A204.1 (cell line): Measurements from ENCODE around the gene ANXA1.
"Not testable (repeated sequence)": the region's sequence is repeated elsewhere in the genome, so short reads cannot be mapped to it uniquely, and the experiment has no call there.

Source experiments
- FAIRE-seq: peaks from 2 replicates; lab custom pipeline; 2012; peaks lifted over from hg19 to GRCh38; lab: Jason Lieb, UNC

ANXA1 gene

DNA sequence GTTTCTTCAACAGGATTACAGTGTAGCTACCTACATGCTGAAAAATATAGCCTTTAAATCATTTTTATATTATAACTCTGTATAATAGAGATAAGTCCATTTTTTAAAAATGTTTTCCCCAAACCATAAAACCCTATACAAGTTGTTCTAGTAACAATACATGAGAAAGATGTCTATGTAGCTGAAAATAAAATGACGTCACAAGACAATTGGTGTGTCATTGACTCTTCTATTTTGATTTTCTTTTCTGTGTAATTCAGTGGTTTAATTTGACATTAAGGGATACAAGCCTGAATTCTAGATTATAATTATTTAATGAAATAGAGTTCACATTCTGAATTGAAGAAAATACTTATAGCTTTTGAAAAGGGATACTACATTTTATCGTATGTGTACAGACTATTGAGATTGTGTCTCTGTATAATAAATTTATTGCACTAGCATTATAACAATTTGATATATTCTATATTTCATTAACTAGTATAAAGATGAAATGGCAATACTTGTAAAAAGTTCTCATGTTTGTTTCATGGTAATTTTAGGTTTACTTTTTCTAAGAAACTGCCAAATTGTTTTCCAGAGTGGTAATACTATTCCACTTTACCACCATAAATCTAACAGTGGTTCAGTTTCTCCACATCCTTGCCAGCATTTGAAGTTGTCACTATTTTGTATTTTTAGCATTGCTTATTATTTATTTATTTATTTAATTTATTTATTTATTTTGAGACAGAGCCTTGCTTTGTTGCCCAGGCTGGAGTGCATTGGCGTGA lies 18.7 kb downstream of the ANXA1 start:
- peak; percentile 65 for FAIRE-seq

DNA sequence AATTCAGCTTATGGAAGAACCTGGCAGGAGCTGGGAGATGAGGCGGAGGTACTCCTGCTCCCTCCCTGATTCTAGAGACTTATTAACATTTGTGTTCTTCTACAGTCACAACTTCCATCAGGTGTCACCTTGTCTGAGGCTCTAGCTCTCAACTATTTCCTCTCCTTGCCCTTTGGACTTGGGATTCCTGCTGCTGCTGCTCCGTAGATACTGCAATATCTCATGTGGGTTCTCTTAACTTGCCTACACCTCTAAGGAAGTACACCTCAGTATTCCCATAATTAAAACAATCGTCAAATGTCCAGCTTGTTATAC lies 21.2 kb downstream of the ANXA1 start:
- no peak for FAIRE-seq

DNA sequence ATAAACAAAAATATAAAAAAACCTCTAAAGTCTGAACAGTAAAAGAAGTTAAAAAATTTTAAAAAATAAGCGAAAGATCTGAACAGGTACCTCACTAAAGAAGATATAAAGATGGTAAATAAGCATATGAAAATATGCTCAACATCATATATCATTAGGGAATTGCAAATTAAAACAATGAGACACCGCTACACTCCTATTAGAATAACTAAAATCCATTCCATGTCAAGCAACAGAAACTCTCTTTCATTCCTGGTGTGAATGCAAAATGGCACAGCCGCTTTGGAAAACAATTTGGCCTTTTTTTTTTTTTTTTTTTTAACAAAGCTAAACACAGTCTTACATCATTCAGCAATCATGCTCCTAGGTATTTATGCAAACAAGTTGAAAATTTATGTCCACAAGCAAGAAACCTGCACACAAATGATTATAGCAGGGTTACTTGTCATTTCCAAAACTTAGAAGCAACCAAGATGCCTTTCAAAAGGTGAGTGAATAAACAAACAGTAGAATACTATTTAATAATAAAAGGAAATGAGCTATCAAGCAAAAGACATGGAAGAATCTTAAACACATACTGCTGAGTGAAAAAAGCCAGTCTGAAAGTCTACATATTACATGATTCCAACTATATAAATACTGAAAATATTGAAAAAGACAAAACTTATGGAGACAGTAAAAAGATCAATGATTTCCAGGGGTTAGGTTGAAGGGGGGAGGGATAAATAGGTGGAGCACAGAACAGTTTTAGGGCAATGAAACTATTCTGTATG lies 22.1 kb downstream of the ANXA1 start:
- peak; percentile 78 for FAIRE-seq

DNA sequence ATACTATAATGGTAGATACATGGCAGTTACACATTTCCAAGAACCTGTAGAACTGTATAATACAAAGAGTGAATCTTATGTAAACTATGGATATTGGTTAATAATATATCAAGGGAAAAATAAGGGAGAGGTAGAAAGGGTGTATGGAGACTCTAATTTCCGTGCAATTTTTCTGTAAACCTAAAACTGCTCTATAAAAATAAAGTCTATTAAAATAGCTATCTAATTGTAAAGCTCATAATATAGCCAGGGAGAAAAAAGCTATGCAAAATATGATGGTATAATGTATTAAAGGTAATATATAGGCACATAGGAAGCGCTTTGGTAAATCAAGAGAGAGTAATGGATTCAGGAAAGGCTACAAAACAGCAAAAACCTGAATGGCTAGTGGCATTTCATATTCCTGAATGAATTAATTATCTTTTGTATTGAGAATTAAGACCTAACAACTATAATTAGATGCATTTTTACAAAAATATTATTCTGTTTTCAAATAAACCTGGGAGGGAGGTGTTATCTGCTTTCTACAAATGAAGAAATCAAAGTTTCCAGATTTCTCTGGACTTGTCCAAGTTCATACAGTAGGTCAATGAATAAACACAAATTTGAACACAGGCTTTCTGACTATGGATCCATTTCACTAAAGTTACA lies 22.8 kb downstream of the ANXA1 start:
- FAIRE-seq = no peak

DNA sequence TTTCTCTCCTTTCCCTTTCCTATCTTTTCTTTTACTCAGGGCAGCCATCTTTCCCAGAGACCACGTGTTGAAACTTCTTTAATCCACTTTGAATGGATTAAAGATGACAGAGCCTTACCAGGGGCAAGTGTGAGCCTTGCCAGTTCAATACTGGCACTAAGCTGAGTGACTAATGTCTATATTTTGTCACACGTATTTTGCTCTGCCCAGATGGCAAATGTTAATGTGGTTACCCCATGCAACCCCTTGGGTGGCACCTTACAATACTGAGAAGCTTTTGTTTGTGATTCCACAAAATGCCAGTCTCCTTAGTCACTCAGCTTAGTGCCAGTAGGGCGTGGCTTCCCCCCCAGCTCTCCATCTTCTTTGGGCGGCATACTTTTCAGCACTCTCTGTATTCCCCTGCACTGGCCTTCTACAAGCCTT lies 24.8 kb downstream of the ANXA1 start:
- no peak for FAIRE-seq

DNA sequence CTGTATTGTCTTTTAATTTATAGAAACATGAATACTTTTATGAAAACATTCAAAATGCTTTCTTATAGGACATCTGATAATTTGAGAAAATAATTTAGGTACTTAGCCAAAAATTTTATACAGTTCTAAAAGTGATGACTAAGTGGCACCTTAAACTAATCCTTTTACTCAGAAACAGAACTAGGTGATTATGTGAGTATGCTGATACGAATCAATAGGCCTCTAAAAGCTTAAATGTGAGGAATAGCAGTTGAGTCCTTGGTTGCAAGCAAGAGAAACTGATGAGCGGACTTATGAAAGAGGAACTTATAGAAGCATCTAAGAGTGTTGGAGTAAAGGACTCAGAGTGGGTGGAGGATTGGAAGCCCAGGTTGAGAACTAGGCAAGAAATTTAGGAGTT lies 26.4 kb downstream of the ANXA1 start:
- FAIRE-seq = no peak

DNA sequence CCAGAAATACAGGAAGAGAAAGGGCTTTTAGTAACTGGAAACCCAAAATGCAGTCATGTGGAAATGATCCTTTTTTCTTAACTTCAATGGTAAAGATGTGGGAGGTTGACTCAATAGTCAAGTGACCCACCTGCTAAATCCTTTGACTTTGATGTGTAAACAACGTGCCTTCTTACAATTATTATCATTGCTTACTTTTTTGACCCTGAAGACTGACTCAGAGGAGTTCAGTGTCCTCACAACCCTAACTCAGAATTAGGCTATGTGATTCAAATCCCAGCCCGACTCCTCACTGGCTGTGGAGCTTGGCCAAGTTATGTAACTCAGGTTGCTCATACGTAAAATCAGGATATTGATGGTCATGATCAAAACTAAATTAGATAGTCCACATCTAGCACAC lies 27.9 kb downstream of the ANXA1 start:
- FAIRE-seq = no peak

DNA sequence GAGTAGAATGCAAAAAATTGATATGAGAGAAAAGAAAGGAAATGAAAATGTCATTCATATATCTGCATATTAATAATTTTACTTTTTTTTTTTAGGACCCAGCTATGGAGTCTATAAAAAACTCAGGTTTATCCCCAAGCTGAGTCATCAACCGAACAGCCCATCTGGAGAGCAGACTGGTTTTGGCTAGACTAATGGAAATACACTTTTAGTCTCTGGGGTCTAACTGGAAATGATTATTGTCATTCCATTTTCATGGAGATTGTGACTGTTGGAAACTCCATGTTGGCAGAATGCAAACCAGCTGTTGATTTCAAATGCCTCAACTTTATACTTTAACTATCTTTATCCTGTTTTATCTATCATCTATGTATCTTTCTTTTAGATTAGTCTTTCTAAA lies 28.7 kb downstream of the ANXA1 start:
- no peak for FAIRE-seq

DNA sequence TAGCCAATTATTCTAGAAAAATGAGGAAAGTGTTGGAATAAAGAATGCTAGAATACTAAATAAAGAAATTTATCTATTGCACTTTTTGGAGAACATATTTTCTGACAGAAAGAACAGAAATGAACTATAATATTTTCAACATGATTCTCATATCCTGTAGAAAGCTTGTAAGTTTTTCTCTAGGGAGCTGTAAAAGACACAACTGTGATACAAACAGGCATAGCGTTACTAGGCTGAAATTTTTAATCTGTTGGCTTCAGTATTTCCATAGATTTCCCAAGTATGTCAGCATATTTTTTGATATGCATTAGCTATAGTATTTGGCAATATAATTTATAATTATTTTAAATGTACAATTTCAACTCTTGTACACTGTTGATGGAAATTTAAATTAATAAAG lies 31.3 kb downstream of the ANXA1 start:
- no peak for FAIRE-seq

DNA sequence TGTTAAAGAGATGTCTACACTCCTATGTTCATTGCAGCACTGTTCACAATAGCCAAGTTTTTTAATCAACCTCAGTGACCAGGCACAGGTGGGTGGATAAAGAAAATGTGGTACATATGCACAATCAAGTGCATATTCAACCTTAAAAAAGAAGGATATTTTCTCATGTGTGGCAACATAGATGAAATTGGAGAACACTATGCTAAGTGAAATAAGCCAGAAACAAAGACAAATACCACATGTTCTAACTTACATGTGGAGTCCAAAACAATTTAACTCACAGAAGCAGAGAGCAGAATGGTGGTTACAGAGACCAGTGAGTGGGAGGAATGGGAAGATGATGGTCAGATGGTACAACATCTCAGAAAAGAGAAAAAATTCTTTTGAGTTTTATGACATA lies 31.8 kb downstream of the ANXA1 start:
- no peak for FAIRE-seq

DNA sequence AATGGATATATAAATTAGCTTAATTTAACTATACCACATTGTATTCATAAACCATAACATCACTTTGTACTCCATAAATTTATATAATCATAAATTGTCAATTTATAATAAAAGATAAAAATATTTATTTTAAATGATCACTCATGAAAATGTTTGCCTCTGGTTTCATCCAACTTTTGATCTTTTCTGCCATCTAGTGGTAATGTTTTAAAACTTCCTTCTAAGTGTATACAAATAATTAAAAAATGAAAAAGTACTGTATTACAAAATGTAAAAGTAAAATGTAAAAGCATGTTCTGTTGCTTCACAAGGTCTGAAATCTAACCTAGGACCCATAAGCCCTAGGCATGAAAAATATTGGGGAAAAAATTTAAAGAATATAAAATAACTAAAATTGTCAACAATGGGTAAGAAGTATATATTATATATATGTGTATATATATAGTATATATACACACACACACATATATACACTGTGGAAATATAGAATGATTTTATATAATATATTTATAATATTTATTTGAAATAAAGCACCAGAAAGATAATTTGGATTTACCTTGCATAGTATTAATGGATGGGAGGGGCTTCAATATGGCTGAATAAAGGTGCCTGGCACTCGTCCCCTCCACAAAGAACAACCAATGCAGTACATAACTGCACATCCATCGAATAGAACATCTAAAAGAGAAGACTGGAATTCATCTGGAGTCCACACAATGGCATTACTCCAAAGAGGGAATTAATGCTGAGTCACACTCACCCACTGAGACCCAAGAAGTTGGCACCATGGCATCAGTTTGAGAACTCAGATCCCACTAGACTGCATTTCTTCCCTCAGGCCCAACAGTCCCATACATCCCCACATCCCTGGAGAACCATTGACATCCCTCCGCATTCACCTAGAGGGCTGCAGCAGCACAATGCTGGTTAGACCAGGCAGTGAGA lies 32.5 kb downstream of the ANXA1 start:
- FAIRE-seq = peak; percentile 99

DNA sequence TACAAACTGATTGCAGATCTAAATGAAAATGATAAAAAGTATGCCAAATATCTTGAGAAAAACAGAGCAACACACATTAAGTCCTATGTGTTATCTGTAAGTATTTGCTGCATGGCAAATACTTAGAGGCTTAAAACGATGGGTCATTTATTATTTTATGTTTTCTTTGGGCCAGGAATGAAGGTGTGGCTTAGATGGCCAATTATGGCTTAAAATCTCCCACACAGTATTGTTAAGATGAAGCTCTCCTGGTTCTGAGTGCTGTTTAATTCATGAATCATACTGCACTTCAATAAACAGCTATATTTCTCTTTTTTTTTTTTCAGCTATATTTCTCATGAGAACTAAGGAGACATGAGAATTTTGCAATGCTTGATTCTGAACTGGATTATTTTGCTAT lies 39.4 kb downstream of the ANXA1 start:
- FAIRE-seq = not testable (repeated sequence)

DNA sequence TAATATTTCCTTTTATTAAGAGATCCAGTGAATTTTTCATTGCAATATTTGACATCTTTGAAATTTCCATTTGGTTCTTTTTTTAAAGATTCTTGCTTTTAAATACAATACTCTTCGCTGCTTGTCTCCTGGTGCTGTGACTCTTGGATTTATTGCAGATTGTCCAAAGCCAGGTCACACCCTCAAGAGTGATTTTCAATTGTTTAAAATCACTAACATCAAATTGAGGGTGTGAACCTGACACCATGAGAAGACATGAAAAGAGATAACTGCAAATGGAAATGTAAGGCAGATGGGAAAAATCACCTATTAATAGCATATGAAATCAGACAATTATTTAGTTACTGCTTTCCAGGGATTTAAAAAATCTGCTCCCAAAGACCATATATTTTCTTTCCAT lies 42.6 kb downstream of the ANXA1 start:
- no peak for FAIRE-seq

DNA sequence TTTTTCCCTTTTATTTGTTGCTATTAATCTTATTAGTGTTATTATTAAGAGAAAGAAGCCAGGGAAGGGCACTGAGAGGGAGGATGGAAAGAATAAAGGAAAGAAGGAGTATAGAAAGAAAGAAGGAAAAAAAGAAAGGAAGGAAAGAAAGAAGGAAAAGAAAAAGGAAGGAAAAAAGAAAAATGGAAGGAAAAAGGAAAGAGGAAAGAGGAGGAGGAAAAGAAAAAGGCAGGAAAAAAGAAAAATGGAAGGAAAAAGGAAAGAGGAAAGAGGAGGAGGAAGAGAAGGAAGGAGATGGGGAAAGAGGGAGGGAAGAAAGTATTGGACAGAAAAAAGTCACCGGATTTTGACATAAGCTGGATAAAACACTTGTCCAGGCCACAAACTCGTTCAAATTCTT lies 47.8 kb downstream of the ANXA1 start:
- no peak for FAIRE-seq

DNA sequence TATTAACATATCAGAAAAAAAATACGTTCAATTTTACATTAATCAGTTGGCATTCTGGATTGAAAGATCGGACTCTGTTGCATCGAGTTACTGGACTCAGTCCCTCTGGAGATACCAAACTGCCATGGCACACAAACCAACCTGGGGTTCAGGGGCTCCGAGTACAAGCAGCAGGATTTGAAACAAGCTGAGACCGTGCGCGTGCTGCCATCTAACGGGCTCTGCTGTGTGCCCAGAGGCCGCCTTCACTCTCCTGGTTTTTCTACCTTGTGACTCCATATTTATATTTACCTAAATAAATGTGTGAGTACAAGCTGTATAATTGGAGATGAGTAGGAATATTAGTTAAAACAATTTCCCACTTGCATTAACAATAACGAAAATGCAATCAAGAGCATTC lies 48.2 kb downstream of the ANXA1 start:
- peak; percentile 21 for FAIRE-seq

DNA sequence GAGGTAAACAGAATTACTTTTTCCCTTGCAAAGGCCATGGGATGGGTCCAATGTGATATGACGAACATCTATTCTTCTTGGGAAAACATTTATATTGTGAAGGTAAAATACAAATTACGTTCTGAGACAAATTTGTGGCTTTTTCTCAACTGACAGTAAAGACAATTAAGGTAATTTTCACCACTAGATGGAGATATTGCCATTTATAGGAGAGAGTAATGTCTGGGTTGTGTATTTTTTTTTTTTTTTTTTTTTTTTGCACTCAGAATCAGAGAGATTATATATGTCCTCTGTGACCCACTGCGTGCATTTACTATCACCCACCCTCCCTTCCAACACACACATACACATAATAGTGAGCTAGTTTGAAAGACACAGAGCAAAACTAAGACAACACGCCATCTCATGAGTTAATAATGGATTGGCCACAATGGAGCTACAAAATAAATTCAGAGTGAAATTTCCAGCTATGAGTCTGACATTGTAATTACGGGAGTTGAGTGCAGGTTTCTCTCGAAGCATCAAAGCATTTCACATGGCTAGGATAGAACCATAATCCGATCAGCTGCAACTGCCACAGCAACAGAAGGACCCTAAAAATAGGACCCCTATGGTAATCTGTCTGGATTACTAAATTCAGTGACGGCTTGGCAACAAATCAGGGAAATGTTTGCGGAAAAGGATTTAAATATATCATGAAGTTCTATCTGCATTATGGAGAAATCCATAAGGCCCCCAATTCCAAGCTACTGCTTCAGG lies 49.2 kb downstream of the ANXA1 start:
- peak; percentile 91 for FAIRE-seq

DNA sequence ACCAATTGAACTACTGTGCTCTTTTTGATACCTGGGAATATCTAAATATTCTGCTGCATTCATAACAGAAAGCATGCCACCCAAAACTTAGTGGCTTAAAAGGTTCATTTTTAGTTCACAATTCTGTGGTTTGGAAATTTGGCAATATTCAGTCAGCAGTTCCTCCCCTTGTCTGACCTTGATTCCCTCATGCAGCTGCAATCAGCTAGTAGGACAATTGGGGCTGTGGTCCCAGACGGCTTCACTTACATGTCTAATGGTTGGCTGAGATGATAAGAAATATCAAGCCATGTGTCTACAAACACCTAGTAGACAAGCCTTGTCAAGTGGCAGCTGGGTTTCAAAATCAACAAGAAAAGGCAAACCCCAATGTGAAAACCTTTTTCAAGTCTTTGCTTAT lies 51.3 kb downstream of the ANXA1 start:
- FAIRE-seq = no peak

DNA sequence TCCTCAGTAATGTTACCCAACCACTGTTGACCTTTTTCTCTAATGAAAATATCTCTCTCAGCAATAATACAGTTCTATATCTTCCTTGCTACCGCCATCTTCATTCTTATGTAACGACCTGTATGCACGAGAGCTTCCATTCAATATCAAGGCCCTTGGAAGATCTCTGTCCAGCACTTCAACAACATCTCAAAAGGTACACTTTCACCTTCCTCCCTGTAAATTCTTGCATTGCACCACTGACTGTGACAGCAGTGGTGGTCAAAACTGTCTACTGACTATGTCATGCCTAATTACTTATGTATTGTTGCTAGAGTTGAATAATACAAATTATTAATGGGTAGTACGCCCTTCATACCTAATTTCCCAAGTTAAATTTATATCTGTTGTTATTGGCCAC lies 53.3 kb downstream of the ANXA1 start:
- FAIRE-seq = no peak

DNA sequence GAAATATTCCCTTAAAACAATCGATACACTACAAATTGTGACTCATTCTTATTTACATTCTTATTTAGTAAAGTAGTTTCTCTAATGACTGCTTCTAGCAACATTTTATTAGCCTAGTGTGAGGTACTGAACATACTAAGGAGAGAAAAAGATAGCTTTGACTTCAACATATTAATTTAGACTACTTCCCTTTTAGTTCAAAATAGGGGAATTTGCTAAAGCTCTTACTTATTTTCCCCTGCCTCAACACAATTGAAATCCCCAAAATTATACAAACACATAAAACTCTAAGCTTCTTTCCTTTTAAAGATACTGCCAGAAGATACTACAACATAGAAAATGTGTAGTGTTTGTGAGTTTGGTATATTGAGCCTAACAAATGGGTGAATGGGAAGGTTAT lies 55.2 kb downstream of the ANXA1 start:
- FAIRE-seq = no peak

DNA sequence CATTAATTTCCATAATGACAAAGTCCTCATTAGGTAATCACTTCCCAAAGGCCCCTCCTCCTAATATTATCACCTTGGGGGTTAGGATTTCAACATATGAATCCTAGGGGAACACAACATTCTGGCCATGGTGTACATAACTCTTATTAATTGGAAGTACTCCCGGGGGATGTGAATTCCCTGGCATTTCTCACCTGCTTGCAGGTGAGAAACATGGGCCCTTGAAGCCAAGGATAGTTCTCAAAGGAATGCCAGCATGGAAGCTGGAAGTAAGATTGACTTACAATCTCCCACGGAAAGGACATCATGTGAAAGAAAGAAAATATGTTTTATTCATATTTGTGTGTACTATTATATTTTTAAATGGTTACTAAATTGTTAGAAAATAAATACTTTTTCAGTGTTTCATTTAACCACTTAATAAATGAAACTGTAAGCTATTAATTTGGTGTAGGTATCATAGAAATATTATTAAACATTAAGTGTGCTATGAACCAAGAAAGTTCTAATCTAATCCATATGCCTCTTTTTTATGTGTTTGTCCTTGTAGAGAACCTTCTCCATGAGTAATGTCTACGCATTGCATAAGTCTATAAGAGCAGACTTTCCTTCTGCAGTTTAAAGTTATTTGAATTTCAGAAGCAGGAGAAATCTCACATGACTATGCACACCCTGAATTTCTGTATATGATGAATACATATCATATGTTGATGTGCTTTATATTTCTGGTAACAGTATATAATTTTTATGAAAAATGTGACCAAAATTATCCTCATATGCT lies 59.4 kb downstream of the ANXA1 start:
- FAIRE-seq = no peak

DNA sequence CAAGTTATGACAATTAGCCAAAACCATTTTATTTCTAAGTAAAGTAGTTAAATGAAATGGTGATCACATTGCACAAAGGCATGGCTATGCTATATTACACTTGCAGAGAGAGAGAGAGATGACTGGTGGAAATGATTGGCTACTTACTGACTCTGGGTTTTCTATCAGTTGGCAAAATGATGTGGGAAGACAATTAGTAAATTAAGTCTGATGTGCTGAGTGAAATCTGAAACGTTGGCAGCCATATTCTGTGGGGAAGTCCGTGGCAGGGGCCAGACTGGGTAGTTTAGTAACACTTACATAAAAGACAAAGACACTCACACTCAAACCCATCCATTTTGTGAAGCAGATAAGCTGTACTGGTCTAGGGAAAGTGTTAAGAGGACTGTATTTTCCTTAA lies 61.6 kb downstream of the ANXA1 start:
- no peak for FAIRE-seq
